Measurements from ENCODE around the gene CD55. TPM values are rescaled to one million over a fixed set of nuclear protein-coding genes. Genes with fewer than 3 reads are reported as not detected.

CD55 gene
- total RNA-seq, 1 experiment from 2014 or later: 103 TPM

- no peak overlapping the region for H3K4me2 ChIP-seq (ENCODE audit: low read depth, low read length, poor library complexity, severe bottlenecking)
- H3K9me3 ChIP-seq (ENCODE audit: low read length): no peaks in the 10 kb centered on the region
- H3K27ac ChIP-seq (ENCODE audit: low read length): no peak overlapping the region
- no peaks in the 10 kb centered on the region for H3K79me2 ChIP-seq (ENCODE audit: low read length)
- H3K4me3 ChIP-seq (ENCODE audit: low read length): no peak overlapping the region
- no peak overlapping the region for H2AFZ ChIP-seq (ENCODE audit: low read length)
- H3K9ac ChIP-seq (ENCODE audit: low read length): no peak overlapping the region
- H3K36me3 ChIP-seq (ENCODE audit: insufficient read depth, low read length): no peaks in the 10 kb centered on the region
- no peaks in the 10 kb centered on the region for H3K9me2 ChIP-seq (replicated peaks; ENCODE audit: insufficient read depth, low read length)
- H3K4me1 ChIP-seq (ENCODE audit: low read length): no peaks in the 10 kb centered on the region
- H4K20me1 ChIP-seq (ENCODE audit: insufficient read depth, low read depth, low read length): no peaks in the 10 kb centered on the region
- peak; percentile 46 for DNase-seq
- H3K27me3 ChIP-seq (ENCODE audit: low read length): no peaks in the 10 kb centered on the region
Observed at GRCh38 chr1:207401578-207401977, 80.1 kb downstream of the CD55 start.

- Histone ChIP-seq H3K4me2 (ENCODE audit: low read depth, low read length, poor library complexity, severe bottlenecking) (no peak overlapping the region), H3K9me2 (replicated peaks; ENCODE audit: insufficient read depth, low read length) (no peaks in the 10 kb centered on the region), H4K20me1 (ENCODE audit: insufficient read depth, low read depth, low read length) (no peaks in the 10 kb centered on the region), H3K27me3 (ENCODE audit: low read length) (no peaks in the 10 kb centered on the region), H3K9me3 (ENCODE audit: low read length) (no peaks in the 10 kb centered on the region), H3K9ac (ENCODE audit: low read length) (no peak overlapping the region), H3K36me3 (ENCODE audit: insufficient read depth, low read length) (no peaks in the 10 kb centered on the region), H3K27ac (ENCODE audit: low read length) (no peak overlapping the region), H3K4me1 (ENCODE audit: low read length) (no peaks in the 10 kb centered on the region), H2AFZ (ENCODE audit: low read length) (no peak overlapping the region), H3K4me3 (ENCODE audit: low read length) (no peak overlapping the region), H3K79me2 (ENCODE audit: low read length) (no peaks in the 10 kb centered on the region)
- DNase-seq: no peak
Observed at GRCh38 chr1:207402744-207403143, 81.3 kb downstream of the CD55 start.

GRCh38 chr1:207404849-207405525 lies 83.5 kb downstream of the CD55 start:
- Histone ChIP-seq H3K9me3 (ENCODE audit: low read length) (no peaks in the 10 kb centered on the region), H3K36me3 (ENCODE audit: insufficient read depth, low read length) (no peaks in the 10 kb centered on the region), H3K4me2 (ENCODE audit: low read depth, low read length, poor library complexity, severe bottlenecking) (no peak overlapping the region), H3K4me3 (ENCODE audit: low read length) (no peak overlapping the region), H3K27ac (ENCODE audit: low read length) (no peak overlapping the region), H3K4me1 (ENCODE audit: low read length) (no peaks in the 10 kb centered on the region), H4K20me1 (ENCODE audit: insufficient read depth, low read depth, low read length) (no peaks in the 10 kb centered on the region), H3K79me2 (ENCODE audit: low read length) (no peaks in the 10 kb centered on the region), H3K9ac (ENCODE audit: low read length) (no peak overlapping the region), H3K27me3 (ENCODE audit: low read length) (no peaks in the 10 kb centered on the region), H3K9me2 (replicated peaks; ENCODE audit: insufficient read depth, low read length) (no peaks in the 10 kb centered on the region), H2AFZ (ENCODE audit: low read length) (no peak overlapping the region)
- peak; percentile 82 for DNase-seq

GRCh38 chr1:207405814-207406213 lies 84.3 kb downstream of the CD55 start:
- H3K4me3 ChIP-seq (ENCODE audit: low read length): no peak overlapping the region
- H3K27me3 ChIP-seq (ENCODE audit: low read length): no peaks in the 10 kb centered on the region
- H3K9me3 ChIP-seq (ENCODE audit: low read length): no peaks in the 10 kb centered on the region
- H2AFZ ChIP-seq (ENCODE audit: low read length): no peak overlapping the region
- H3K9me2 ChIP-seq (replicated peaks; ENCODE audit: insufficient read depth, low read length): no peaks in the 10 kb centered on the region
- H3K27ac ChIP-seq (ENCODE audit: low read length): no peak overlapping the region
- no peak for DNase-seq
- H3K4me2 ChIP-seq (ENCODE audit: low read depth, low read length, poor library complexity, severe bottlenecking): no peak overlapping the region
- H3K9ac ChIP-seq (ENCODE audit: low read length): no peak overlapping the region
- H3K36me3 ChIP-seq (ENCODE audit: insufficient read depth, low read length): no peaks in the 10 kb centered on the region
- H3K4me1 ChIP-seq (ENCODE audit: low read length): no peaks in the 10 kb centered on the region
- no peaks in the 10 kb centered on the region for H3K79me2 ChIP-seq (ENCODE audit: low read length)
- no peaks in the 10 kb centered on the region for H4K20me1 ChIP-seq (ENCODE audit: insufficient read depth, low read depth, low read length)

- no peaks in the 10 kb centered on the region for H3K36me3 ChIP-seq (ENCODE audit: insufficient read depth, low read length)
Observed at GRCh38 chr1:207407655-207408260, 86.3 kb downstream of the CD55 start.

More at GRCh38 chr1:207407655-207408260, 86.3 kb downstream of the CD55 start:
- H3K27me3 ChIP-seq (ENCODE audit: low read length): no peaks in the 10 kb centered on the region
- no peaks in the 10 kb centered on the region for H3K9me2 ChIP-seq (replicated peaks; ENCODE audit: insufficient read depth, low read length)
- no peaks in the 10 kb centered on the region for H3K9me3 ChIP-seq (ENCODE audit: low read length)
- H3K4me3 ChIP-seq (ENCODE audit: low read length): no peak overlapping the region
- H3K9ac ChIP-seq (ENCODE audit: low read length): no peak overlapping the region
- no peak for DNase-seq
- no peaks in the 10 kb centered on the region for H3K4me1 ChIP-seq (ENCODE audit: low read length)
- H3K27ac ChIP-seq (ENCODE audit: low read length): no peak overlapping the region
- no peaks in the 10 kb centered on the region for H4K20me1 ChIP-seq (ENCODE audit: insufficient read depth, low read depth, low read length)
- H3K79me2 ChIP-seq (ENCODE audit: low read length): no peaks in the 10 kb centered on the region
- no peak overlapping the region for H2AFZ ChIP-seq (ENCODE audit: low read length)
- H3K4me2 ChIP-seq (ENCODE audit: low read depth, low read length, poor library complexity, severe bottlenecking): no peak overlapping the region

Other genes starting within 250 kb of the CD55 start
- gene C4BPB, start 232.8 kb upstream of the CD55 start, total RNA-seq (2014; rRNA removed; shearing (Covaris generic); ENCODE audit: low replicate concordance): not detected in 2 replicates
- not detected in 2 replicates for gene C4BPA, start 217.4 kb upstream of the CD55 start, total RNA-seq (2014; rRNA removed; shearing (Covaris generic); ENCODE audit: low replicate concordance)
- 0.11 TPM in 1 of 2 replicates, not detected in the other for gene CR2, start 132.7 kb downstream of the CD55 start, total RNA-seq (2014; rRNA removed; shearing (Covaris generic); ENCODE audit: low replicate concordance)
- gene CR1, start 174.5 kb downstream of the CD55 start, total RNA-seq (2014; rRNA removed; shearing (Covaris generic); ENCODE audit: low replicate concordance): not detected in 2 replicates